Stimulated activated memory B cell treated with anti-CD40 and anti-IgM and Interleukin-4, amounts not matched to agents 10 μg/mL and 1 μg/mL and 100 μg/mL, for 72 hours (primary cell): Measurements from ENCODE around the gene ADRB2.

Experiments used
- ATAC-seq: fragments of 150-1000 bp; cut with Tn5 transposase; 2 replicates; pipeline ENCODE4 v1.10.0; 2021
- H3K27ac Mint-ChIP-seq: one replicate; pipeline ENCODE4 v1.8.0; 2022; ENCODE audit warnings: mild to moderate bottlenecking, mixed read lengths
- H3K27me3 Mint-ChIP-seq: one replicate; pipeline ENCODE4 v1.8.0; 2022; ENCODE audit warnings: mixed read lengths
- H3K36me3 Mint-ChIP-seq: one replicate; pipeline ENCODE4 v1.8.0; 2022; ENCODE audit warnings: mixed read lengths
- H3K4me1 Mint-ChIP-seq: one replicate; pipeline ENCODE4 v1.8.0; 2022; ENCODE audit warnings: mixed read lengths
- H3K4me3 Mint-ChIP-seq: one replicate; pipeline ENCODE4 v1.8.0; 2022; ENCODE audit warnings: mild to moderate bottlenecking, moderate library complexity, mixed read lengths
- H3K9me3 Mint-ChIP-seq: one replicate; pipeline ENCODE4 v1.8.0; 2022; ENCODE audit warnings: mixed read lengths

Gene ADRB2

DNA sequence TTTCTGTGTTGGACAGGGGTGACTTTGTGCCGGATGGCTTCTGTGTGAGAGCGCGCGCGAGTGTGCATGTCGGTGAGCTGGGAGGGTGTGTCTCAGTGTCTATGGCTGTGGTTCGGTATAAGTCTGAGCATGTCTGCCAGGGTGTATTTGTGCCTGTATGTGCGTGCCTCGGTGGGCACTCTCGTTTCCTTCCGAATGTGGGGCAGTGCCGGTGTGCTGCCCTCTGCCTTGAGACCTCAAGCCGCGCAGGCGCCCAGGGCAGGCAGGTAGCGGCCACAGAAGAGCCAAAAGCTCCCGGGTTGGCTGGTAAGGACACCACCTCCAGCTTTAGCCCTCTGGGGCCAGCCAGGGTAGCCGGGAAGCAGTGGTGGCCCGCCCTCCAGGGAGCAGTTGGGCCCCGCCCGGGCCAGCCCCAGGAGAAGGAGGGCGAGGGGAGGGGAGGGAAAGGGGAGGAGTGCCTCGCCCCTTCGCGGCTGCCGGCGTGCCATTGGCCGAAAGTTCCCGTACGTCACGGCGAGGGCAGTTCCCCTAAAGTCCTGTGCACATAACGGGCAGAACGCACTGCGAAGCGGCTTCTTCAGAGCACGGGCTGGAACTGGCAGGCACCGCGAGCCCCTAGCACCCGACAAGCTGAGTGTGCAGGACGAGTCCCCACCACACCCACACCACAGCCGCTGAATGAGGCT lies at the start of gene ADRB2:
TSS of gene ADRB2 (plus strand) at position 559 of the 686 bp plus-strand sequence. CDS start 221 bp downstream, outside the sequence.
- peak; percentile 97 for ATAC-seq
- Mint-ChIP-seq H3K27ac (peak within 1 kb of the TSS; percentile 82), H3K27me3 (no peaks in the 10 kb centered on the region), H3K36me3 (no peaks in the 10 kb centered on the region), H3K9me3 (no peaks in the 10 kb centered on the region), H3K4me1 (peaks cover 62% of the 10 kb centered on the region), H3K4me3 (peak within 1 kb of the TSS; percentile 90)

DNA sequence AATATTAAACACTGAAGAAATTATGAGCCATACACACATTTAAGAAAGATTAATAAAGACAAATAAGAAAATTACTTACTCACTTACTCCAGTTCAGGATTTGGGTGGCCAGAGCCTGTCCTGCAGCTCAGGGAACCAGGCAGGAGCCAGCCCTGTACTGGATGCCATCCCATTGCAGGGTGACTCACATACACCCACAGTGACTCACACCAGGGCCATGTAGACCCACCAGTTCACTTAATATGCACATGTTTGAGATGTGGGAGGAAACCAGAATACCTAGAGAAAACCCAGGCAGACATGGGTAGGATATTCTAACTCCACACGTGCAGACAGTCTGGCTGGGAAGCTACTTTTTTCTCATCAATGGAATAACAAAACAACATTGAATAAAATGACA lies 49.6 kb upstream of the ADRB2 start:
- no peak for ATAC-seq
- no peaks in the 10 kb centered on the region for H3K27me3 Mint-ChIP-seq
- no peak overlapping the region for H3K27ac Mint-ChIP-seq
- no peaks in the 10 kb centered on the region for H3K36me3 Mint-ChIP-seq
- H3K9me3 Mint-ChIP-seq = no peaks in the 10 kb centered on the region
- no peak overlapping the region for H3K4me3 Mint-ChIP-seq
- peaks cover 23% of the 10 kb centered on the region for H3K4me1 Mint-ChIP-seq

DNA sequence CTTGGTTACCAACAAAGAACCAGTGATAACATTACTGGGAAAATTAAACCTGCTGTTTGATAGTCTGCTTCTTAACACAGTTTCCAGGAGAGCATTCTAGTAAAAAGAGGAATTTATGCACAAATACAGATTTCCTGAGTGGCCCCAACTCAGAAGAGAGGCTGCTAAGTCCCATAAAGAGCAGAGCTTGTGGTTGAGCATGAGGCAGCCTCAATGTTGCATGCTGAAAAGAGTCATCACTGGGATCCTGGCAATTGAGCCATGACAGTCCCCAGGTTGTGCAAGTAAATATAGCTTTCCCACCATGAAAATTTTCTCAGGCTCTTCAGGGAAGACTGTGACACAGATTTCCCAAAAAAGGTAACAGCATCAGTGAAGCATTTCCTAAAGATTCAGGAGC lies 47.5 kb upstream of the ADRB2 start:
- no peak overlapping the region for H3K27ac Mint-ChIP-seq

DNA sequence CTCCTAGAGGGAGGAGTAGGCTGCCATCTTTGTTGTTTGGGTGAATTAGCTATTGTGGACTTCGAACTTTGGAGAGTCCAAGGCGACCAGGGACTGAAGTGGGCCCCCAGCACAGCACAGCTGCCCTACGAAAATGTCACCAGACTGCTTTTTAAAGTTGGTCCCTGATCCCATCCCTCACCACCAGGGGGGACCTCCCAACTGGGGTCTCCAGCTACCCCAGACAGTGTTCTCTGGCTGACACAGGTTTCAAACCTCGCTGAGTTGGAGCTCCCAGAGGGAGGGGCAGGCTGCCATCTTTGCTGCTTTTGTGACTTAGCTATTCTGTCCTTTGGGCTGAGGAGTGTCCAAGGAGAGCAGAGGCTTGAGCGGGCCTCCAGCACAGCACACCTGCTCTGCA lies 45.7 kb upstream of the ADRB2 start:
- ATAC-seq = no peak
- Mint-ChIP-seq H3K4me3 (no peak overlapping the region), H3K27ac (no peak overlapping the region), H3K4me1 (no peaks in the 10 kb centered on the region), H3K27me3 (no peaks in the 10 kb centered on the region), H3K36me3 (no peaks in the 10 kb centered on the region), H3K9me3 (no peaks in the 10 kb centered on the region)

More for the DNA sequence above, 47.5 kb upstream of the ADRB2 start:
- peaks cover 12% of the 10 kb centered on the region for H3K4me1 Mint-ChIP-seq
- H3K9me3 Mint-ChIP-seq = no peaks in the 10 kb centered on the region
- no peak for ATAC-seq
- no peaks in the 10 kb centered on the region for H3K27me3 Mint-ChIP-seq
- H3K36me3 Mint-ChIP-seq = no peaks in the 10 kb centered on the region
- H3K4me3 Mint-ChIP-seq = no peak overlapping the region

DNA sequence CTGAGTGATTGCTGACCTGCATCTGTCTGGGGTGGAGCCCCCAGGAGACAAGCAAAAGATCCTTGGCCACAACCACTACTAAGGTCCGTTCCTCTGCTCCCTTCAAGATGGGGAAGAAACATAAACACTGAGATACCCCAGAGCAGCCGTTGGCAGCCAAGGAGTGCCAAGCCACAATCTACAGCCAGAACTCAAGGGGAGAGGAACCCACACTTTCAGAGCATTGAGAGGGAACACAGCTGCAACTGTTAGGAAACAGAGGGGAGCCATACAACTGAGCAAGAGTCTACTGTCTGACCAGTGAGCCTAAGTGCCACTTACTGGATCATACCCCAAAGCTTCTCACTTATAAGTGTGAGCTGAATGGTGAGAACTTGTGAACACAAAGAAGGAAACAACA lies 44.6 kb upstream of the ADRB2 start:
- ATAC-seq = no peak
- no peaks in the 10 kb centered on the region for H3K9me3 Mint-ChIP-seq
- H3K27ac Mint-ChIP-seq = no peak overlapping the region
- no peaks in the 10 kb centered on the region for H3K4me1 Mint-ChIP-seq
- H3K4me3 Mint-ChIP-seq = no peak overlapping the region
- no peaks in the 10 kb centered on the region for H3K36me3 Mint-ChIP-seq
- H3K27me3 Mint-ChIP-seq = no peaks in the 10 kb centered on the region

DNA sequence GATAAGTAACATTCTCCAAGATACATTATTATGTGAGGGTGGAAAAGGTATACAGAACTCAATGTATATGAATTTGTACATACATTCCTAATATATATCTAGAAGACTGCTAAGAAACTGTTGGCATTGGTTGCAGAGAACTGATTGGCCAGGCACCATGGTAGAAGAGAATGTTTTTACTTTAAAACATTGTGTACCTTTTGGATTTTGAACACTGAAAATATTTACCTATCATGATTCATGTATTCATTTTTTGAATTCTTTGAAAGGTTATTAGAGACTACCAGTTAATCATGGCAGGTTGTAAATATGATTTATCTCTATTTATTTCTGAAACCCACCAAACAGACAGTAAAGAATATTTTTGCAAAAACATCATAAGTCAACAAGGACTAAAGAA lies 41.2 kb upstream of the ADRB2 start:
- Mint-ChIP-seq H3K27me3 (no peaks in the 10 kb centered on the region), H3K27ac (no peak overlapping the region), H3K4me3 (no peak overlapping the region), H3K4me1 (no peaks in the 10 kb centered on the region), H3K36me3 (no peaks in the 10 kb centered on the region), H3K9me3 (no peaks in the 10 kb centered on the region)
- ATAC-seq = no peak

DNA sequence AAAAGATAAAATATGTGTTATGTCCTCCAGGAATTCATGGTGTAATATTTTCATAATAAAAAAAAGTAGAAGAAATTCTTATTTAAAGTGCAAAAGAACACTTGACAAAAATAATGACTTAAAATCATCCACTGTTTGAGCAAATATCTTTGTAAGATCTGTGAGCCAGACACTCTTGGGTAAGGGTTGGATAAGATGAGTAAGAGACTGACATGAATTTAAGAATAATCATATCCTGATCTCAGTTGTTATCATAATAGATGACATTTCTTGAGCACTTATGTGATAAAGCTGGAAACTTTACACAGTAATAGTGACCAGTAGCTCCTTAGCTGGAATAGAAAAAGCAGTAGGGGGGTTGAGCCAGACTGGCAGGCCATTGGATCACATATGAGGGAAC lies 40.0 kb upstream of the ADRB2 start:
- H3K4me3 Mint-ChIP-seq = no peak overlapping the region
- no peak overlapping the region for H3K27ac Mint-ChIP-seq
- no peaks in the 10 kb centered on the region for H3K36me3 Mint-ChIP-seq
- ATAC-seq = no peak
- peaks cover 8% of the 10 kb centered on the region for H3K4me1 Mint-ChIP-seq
- H3K9me3 Mint-ChIP-seq = no peaks in the 10 kb centered on the region
- no peaks in the 10 kb centered on the region for H3K27me3 Mint-ChIP-seq

DNA sequence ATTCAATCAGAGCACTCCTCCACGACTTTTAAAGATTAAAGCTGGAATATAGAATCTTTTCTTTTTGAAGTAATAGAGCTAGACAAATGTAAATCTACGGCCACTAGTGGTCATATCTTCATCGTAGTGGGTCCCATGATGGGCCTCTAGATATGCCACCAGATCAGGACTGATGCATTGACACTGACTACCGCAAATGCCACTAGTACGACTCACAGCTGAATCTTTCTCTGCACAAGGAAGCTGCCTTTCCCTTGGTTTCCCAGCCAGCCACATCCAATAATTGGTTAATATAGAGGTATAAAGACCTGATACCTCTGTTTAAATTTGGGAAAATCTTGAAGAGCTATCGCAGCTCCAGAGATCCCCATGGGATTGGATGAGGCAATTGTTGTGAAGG lies 37.8 kb upstream of the ADRB2 start:
- no peak for ATAC-seq
- Mint-ChIP-seq H3K4me1 (peaks cover 23% of the 10 kb centered on the region), H3K4me3 (no peak overlapping the region)

DNA sequence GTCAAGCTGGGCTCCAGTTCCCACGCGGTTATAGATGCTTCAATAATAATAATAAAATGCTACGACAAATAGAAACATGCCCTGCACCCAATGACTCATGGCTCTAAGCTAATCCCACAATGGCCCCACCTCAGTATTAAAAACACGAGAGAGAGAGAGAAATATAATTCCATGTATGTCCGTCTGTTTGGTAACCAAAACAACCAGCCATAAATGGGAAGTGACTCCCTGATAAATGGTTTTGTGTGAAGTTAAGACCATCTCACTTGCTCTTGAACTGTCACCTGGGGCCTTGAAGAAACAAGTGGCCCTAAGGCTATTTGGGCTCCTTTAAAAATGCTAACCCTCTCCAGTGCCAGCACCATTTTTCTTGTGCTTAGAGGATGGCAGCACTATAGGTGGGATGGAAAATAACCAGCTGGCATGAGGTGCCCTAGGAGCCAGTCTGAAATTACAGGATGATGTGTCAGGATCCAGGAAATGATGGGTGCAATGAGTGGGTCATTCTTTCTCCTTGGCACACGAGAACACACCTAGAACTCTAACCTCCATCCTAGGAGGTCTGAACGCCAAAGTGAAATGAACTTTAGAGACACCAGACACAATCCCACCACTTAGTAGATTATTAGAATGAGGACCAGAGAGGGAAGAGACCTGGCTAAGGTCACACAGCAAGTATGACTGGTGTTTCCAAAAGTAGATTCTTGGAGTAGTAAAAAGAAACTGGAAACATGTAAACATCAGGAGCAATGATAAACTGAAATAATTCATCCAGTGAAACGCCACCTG lies 35.7 kb upstream of the ADRB2 start:
- H3K27ac Mint-ChIP-seq = no peak overlapping the region
- no peaks in the 10 kb centered on the region for H3K9me3 Mint-ChIP-seq
- peak; percentile 26 for ATAC-seq
- H3K27me3 Mint-ChIP-seq = no peaks in the 10 kb centered on the region
- no peaks in the 10 kb centered on the region for H3K36me3 Mint-ChIP-seq
- H3K4me3 Mint-ChIP-seq = no peak overlapping the region
- H3K4me1 Mint-ChIP-seq = peaks cover 43% of the 10 kb centered on the region

More for the DNA sequence above, 37.8 kb upstream of the ADRB2 start:
- Mint-ChIP-seq H3K9me3 (no peaks in the 10 kb centered on the region), H3K27ac (no peak overlapping the region), H3K36me3 (no peaks in the 10 kb centered on the region), H3K27me3 (no peaks in the 10 kb centered on the region)

DNA sequence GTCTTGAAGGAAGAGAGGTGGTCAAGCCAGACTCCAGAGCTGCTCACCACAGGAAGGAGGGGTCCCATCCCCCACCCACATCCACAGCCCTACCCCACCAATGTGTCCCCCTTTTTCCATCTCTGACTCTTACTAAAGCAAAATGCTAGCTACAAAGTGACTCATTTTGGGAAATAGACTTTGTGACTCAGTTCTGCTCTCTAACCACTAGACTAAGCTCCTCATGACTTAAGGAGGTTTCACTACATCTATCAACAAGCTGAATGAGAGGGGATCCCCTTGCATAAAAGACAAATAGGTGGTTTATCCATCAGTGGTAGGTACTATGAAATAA lies 35.1 kb upstream of the ADRB2 start:
- peak; percentile 88 for ATAC-seq
- no peaks in the 10 kb centered on the region for H3K9me3 Mint-ChIP-seq
- H3K4me1 Mint-ChIP-seq = peaks cover 44% of the 10 kb centered on the region
- no peak overlapping the region for H3K4me3 Mint-ChIP-seq
- no peaks in the 10 kb centered on the region for H3K27me3 Mint-ChIP-seq
- H3K27ac Mint-ChIP-seq = no peak overlapping the region
- no peaks in the 10 kb centered on the region for H3K36me3 Mint-ChIP-seq

DNA sequence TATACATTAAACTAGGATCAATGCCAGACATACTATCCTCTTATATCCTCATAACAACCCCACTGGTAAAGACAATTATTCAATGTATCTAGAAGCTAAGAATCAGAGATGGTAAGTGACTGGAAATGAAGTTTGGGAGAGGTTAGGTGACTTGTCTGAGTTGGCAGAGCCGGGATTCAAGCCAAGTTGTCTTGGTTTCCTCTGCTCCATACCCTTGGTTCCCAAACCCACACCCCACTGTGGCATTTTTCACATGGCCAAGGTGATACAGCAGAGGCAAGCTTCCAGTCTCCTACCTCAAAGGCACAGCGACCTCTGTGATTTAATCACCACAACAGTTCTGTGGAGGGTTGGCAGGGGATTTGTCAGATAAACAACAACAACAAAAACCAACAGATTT lies 34.7 kb upstream of the ADRB2 start:
- H3K27me3 Mint-ChIP-seq = no peaks in the 10 kb centered on the region
- no peaks in the 10 kb centered on the region for H3K9me3 Mint-ChIP-seq
- H3K4me1 Mint-ChIP-seq = peaks cover 44% of the 10 kb centered on the region
- no peak overlapping the region for H3K4me3 Mint-ChIP-seq
- ATAC-seq = no peak
- H3K27ac Mint-ChIP-seq = no peak overlapping the region
- no peaks in the 10 kb centered on the region for H3K36me3 Mint-ChIP-seq

DNA sequence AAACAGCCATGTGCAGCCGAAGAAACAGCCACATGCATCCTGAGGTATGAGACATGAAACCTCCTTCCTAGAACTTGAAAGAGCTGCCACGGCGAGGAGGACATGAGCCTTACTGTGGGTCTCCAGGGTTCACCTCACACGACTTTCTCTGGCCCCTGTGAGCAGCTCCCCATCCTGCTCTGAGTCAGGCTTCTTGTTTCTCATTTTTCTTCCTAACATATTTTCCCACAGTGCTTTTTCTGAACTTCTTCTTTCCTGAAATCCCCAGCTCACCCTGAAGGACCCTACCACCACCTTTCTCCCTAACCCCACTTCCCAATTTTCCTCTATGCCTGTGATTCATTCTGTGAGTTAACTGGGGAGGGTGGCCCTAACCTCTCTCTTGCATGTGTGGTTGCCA lies 33.7 kb upstream of the ADRB2 start:
- peaks cover 44% of the 10 kb centered on the region for H3K4me1 Mint-ChIP-seq
- no peaks in the 10 kb centered on the region for H3K9me3 Mint-ChIP-seq
- peak overlapping the region; percentile 15 for H3K27ac Mint-ChIP-seq
- H3K36me3 Mint-ChIP-seq = no peaks in the 10 kb centered on the region
- ATAC-seq = no peak
- no peaks in the 10 kb centered on the region for H3K27me3 Mint-ChIP-seq
- H3K4me3 Mint-ChIP-seq = no peak overlapping the region

DNA sequence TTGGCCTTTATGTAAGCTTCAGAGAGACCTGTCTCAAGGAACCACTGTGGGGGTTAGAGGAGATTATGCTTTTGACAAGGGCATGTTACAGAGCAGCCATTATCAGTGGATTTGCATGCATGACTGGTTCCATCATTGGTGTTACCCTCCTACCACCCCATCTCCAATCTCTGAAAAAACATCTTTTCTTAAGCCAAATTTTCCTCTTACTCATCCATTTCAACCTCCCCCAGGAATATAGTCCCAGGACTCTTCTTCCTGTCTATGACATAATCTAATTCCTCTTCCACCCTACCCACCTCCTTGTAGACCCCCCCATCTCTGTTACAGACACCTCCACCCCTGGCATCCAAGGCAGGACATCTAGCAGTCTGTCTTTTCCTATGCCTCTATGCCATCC lies 33.1 kb upstream of the ADRB2 start:
- peak overlapping the region; percentile 15 for H3K27ac Mint-ChIP-seq
- H3K4me3 Mint-ChIP-seq = no peak overlapping the region
- H3K27me3 Mint-ChIP-seq = no peaks in the 10 kb centered on the region
- H3K36me3 Mint-ChIP-seq = no peaks in the 10 kb centered on the region
- H3K9me3 Mint-ChIP-seq = no peaks in the 10 kb centered on the region
- H3K4me1 Mint-ChIP-seq = peaks cover 44% of the 10 kb centered on the region
- no peak for ATAC-seq

DNA sequence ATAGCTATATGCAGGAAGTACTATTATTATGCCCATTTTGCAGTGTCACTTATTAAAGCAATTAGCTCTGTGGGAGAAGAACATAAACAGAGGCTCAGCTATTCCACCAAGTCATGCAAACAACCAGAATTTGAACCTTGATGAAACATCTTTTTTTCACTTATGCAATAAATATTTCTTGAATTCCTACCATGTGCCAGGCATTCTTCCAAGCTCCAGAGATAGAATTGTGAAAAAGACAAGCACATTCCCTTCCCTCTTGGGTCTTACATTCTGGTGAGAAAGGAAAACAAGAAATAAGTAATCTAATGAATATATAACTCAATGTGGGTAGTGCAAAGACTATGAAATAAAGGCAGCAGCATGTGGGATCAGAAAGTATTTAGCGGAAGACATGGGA lies 32.1 kb upstream of the ADRB2 start:
- Mint-ChIP-seq H3K4me3 (no peak overlapping the region), H3K4me1 (peaks cover 44% of the 10 kb centered on the region), H3K27ac (no peak overlapping the region), H3K9me3 (no peaks in the 10 kb centered on the region), H3K27me3 (no peaks in the 10 kb centered on the region), H3K36me3 (no peaks in the 10 kb centered on the region)
- ATAC-seq = no peak

DNA sequence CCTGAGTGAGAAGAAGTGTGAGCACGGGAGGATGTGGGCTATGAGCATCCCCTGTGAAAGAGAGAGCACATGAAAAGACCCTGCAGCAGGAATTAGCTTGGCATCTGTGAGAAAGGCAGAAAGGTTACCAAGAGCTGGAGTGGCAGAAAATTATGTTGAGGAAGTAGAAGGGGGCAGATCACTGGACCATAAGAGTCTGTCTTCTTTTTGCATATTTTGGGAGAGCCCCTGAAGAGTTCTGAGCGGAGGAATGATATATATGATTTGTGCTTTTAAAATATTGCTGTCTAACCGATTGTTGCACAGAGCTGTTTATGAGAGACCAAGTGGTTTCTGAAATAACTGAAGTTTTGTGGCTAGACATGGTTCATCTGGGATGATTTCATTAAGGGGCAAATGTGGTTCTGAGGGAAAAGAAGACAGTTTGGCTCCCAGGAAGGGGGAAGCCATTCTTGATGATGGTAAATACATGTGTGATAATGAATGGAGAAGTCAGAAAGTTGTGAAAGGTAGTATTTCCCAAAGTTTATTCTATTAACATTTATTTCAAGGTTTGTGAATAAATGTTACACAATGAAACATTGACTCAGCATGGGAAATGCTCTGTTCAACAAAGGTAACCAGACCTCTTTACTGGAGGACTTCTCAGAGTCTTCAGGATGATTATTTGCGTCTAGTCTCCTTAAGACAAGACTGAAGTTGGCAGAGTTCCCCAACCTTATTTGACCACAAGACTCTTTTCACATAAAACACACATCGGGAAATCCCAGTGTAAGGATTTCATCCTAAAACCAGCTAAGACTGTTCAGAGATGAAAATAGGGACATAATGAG lies 31.5 kb upstream of the ADRB2 start:
- peaks cover 48% of the 10 kb centered on the region for H3K4me1 Mint-ChIP-seq
- H3K27me3 Mint-ChIP-seq = no peaks in the 10 kb centered on the region
- ATAC-seq = peak; percentile 77
- H3K27ac Mint-ChIP-seq = no peak overlapping the region
- H3K9me3 Mint-ChIP-seq = no peaks in the 10 kb centered on the region
- H3K4me3 Mint-ChIP-seq = peak overlapping the region; percentile 13
- no peaks in the 10 kb centered on the region for H3K36me3 Mint-ChIP-seq
